Stimulated activated CD4-positive, alpha-beta T cell treated with anti-CD3 and anti-CD28 coated beads, Interleukin-4, amount 100 ng/mL, for 1 hour (primary cell): ENCODE measurements around the gene OR13D1.
"Not testable (repeated sequence)": the region's sequence is repeated elsewhere in the genome, so short reads cannot be mapped to it uniquely, and the experiment has no call there.

Experiments
- DNase-seq: peaks from one replicate; pipeline ENCODE4 v3.0.0-alpha.2; 2020

The OR13D1 gene, protein sequence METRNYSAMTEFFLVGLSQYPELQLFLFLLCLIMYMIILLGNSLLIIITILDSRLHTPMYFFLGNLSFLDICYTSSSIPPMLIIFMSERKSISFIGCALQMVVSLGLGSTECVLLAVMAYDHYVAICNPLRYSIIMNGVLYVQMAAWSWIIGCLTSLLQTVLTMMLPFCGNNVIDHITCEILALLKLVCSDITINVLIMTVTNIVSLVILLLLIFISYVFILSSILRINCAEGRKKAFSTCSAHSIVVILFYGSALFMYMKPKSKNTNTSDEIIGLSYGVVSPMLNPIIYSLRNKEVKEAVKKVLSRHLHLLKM

DNA sequence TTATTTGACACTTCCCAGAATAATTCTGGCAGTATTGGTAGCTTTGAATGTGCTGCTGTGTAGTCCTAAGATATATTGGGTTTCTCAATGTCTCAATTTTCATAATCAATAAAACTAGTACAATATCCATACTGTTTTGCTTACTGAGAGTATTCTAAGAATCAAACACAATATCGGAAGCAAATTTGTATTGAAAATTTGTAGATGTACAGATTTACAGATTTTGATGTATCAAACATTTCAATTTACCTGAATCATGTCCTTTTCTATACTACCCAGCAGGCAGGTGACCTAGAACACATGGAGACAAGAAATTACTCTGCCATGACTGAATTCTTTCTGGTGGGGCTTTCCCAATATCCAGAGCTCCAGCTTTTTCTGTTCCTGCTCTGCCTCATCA lies at the start of gene OR13D1:
Gene OR13D1 (plus strand): TSS at position 301 of the 400 bp plus-strand sequence. CDS start 0 bp downstream, at position 301.
- no peak for DNase-seq

DNA sequence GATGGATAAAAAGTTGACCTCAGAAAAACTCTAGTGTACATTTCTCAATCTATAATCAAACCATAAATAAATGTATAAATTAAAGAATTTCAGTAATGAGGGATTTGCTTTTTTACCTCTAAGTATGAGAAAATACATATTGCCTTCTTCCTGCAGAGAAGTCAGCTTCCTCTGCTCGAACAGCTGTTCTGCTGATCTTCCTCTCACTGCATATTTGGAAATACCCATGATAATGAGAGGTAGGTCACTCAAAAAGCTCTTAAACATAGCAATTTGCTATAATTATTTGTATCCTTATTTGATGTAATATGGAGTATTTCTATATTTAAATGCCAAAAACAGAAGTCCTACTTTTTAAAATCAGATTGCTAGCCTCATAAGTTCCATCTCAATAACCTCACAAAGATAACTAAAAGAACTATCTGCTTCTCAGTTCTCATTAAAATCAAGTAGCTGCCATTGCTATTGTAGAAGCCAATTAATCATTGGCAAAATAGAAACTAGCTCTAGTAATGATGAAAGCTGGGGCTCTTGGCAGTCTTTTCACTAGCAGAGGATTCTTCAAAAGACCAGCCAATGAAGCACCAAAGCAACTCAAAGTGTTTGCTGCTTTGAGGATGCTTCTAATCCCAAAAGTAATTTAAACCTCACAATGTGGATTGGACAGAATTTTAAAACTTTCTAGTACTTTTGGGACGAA lies 35.7 kb upstream of the OR13D1 start:
- DNase-seq: no peak

DNA sequence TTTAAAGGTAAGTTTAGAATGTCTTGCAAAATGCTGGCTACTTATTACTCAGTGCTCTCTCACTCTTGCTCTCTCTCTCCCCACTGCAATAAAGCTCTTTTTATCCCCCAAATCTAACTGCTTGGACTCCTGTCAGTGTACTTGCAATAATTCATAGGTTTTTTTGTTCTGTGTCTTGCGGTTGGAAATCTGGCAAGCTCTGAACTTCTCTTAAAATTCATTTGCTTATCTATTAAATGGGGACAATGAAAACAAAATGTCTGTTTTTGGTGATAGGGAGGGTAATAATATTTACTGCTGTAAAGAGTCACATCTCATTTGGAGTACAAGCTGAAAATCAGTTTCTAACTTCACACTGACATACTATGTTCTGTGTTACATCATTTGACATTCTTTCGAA lies 18.7 kb upstream of the OR13D1 start:
- DNase-seq: no peak

DNA sequence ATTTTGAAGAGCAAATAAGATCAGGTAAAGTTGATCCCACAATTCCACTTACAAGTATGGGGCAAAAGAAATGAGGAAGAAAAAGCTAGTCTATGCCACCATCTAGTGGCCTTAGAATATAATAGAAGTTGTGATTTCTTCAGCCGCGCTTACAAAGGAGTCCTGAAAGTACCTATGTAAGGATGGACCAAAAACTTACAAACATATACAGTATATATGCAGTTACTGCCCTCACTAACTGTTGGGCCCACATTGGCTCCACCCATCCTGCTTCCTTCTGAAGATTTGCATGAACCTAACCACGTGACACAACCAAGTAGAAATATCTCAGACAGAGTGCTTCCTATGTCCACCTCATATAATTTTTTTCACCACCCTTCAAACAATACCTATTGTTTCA lies 11.7 kb upstream of the OR13D1 start:
- no peak for DNase-seq

DNA sequence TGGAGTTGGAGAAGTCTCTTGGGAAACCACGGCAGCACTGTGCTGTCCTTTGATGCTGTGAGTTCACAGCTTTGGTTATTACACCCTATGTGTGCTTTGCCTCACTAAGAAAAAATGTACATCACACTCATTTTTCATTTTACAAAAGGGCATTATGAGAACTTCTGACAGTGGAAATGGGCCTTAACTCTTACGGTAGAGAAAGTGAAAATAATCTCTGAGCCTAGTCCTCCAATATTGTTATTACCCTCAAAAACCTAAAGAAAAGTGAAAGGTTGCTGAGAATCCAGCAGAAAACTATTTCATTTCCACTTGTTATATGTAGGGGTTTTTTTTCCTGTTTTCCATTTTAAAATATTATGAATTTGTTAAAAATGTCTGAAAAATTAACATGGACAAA lies 8.2 kb upstream of the OR13D1 start:
- no peak for DNase-seq

DNA sequence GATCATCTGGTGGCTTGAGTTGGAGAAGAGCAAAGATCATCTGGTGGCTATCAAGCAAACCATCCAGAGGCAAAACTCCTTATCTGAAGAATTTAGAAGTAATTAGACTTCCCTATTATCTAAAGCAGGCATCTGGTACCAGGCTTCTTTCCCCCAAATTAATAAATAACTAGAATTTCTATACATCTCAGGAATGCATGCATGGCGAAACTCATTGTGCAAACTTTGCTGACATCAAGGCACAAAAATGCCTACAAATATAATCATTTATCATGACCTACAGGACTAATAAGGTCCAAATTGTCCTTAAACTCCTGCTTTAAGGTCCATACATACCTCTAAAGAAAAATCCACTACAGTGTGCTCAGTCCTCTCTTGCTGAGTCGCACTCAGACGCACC lies 6.0 kb downstream of the OR13D1 start:
- DNase-seq: no peak

DNA sequence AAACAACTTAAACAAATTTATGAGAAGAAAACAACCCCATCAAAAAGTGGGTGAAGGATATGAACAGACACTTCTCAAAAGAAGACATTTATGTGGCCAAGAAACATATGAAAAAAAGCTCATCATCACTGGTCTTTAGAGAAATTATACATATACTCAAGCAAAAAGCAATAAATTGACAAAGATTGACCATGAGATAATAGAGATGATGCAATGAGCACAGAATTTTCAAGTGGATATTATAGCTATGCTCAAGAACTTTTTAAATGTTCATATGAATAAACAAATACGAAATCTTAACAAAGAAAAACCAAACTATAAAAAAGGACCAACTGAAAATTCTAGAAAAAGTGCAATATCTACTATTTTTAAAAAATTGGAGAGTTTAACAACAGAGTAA lies 14.4 kb downstream of the OR13D1 start:
- not testable (repeated sequence) for DNase-seq

DNA sequence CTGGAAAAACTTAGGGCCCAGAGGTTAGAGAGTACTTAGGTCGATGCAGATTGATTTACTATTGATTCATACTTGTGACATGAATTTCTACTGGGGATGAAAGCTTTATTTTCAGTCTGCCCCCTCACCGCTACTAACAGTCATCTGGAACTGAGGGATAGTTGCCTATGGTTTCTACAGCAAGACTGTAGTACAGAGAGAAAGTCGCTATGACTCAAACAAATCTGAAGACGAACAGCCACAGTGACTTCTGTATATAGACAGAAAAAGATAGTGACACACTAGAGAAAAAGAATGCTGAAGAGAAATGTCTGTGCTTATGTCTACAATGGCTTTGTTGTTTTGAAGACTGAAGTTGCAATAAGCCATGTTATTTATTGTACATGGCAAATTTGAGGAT lies 17.3 kb downstream of the OR13D1 start:
- DNase-seq: no peak

DNA sequence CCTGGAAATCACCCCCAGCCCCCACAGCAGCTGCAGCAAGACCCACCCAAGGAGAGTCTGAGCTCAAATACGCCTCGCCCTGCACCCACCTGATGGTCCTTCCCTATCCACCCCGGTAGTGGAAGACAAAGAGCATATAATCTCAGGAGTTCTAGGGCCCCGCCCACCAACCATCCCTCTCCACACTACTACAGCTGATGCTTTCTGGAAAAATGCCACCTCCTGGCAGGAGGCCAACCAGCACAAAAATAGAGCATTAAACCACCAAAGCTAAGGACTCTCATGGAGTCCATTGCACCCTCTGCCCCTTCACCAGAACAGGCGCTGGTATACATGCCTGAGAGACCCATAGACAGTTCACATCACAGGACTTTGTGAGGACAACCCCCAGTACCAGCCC lies 30.7 kb downstream of the OR13D1 start:
- no peak for DNase-seq

DNA sequence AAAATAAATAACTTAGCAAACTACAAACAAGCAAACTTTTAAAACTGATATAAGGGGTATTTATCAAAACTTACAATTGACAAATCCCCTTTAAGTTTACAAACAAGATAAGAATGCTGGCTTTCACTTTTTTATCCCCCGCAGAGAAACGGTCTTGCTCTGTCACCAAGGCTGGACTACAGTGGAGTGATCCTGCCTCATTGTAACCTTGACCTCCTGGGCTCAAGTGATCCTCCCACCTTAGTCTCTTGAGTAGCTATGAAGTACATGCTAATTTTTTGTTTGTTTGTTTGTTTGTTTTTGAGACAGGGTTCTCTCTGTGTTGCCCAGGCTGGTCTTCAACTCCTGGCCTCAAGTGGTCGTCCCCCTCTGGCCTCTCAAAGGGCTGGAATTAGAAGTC lies 44.1 kb downstream of the OR13D1 start:
- DNase-seq: no peak

DNA sequence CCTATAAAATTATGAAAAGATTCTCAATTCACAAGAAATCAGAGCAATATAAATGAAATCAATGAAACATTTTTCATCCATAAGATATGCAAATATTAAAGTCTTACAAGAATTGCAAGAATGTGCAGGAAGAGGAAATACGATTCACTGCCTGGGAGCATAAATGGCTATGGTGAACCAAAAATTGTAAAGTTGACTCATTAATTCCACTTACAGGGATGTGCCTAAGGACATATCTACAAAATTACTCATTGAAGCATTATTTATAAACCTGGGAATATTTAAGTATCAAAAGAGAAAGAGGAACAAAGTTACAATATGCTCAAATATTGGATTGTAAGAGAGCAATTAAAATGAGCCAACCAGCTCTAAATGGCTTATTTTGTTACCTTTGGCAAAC lies 46.3 kb downstream of the OR13D1 start:
- no peak for DNase-seq

DNA sequence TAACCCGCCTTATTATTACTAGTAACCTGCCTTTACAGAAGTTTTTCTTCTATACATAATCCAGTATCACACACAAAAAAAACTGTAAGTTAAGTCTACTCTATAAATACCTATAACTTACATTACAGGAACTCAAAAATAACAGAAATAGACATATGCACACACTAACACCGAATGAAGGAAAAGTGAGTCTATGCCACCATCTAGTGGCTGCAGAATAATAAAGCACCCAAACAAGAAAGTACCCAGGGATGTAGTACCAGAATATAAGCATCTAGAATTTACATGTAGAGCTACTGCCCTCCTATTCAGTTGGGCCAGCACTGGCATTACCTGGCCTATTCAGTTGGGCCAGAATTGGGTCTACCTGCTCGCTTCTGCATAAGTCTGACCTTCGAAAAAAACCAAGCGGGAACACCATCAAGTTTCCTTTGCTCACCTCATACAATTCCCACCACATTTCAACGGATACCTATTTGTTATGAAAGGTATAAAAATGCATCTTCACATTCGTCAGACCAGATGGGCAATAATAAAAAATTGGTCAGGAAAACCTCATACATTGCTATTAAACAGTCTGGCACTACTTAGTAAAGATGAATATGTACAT lies 49.2 kb downstream of the OR13D1 start:
- no peak for DNase-seq
